HL-60 (cell line): ENCODE results near the gene MUSTN1.

Experiments
- CTCF ChIP-seq: IDR thresholded peaks from one replicate; pipeline ENCODE4 v1.5.1; 2011; ENCODE audit warnings: low read length, control low read depth, inconsistent platforms; ENCODE audit not compliant: insufficient read depth
- GABPA ChIP-seq: IDR thresholded peaks from 2 replicates; pipeline ENCODE4 v1.6.1; 2012; ENCODE audit warnings: low read depth
- POLR2AphosphoS5 ChIP-seq: IDR thresholded peaks from 2 replicates; pipeline ENCODE4 v1.6.1; 2012; ENCODE audit warnings: low read depth
- REST ChIP-seq: IDR thresholded peaks from 2 replicates; pipeline ENCODE4 v1.6.1; 2012; ENCODE audit warnings: low read depth; ENCODE audit not compliant: insufficient replicate concordance
- SPI1 ChIP-seq: IDR thresholded peaks from 2 replicates; pipeline ENCODE4 v1.6.1; 2012; ENCODE audit warnings: low read depth, mild to moderate bottlenecking, borderline replicate concordance

- no peak for TF ChIP-seq CTCF
- TF ChIP-seq REST, result no peak
- TF ChIP-seq GABPA, result no peak
- TF ChIP-seq SPI1, result no peak
- TF ChIP-seq POLR2AphosphoS5, result no peak
Measured at GRCh38 chr3:52880474-52880873, 45.7 kb upstream of the MUSTN1 start.
